GM10248 (cell line): ENCODE results near the gene PTPRF.
"Not testable (repeated sequence)": the region's sequence is repeated elsewhere in the genome, so short reads cannot be mapped to it uniquely, and the experiment has no call there.

Experiments used
- CTCF ChIA-PET: fragments of 300-600 bp; sonication (Branson Sonifier 250); formaldehyde crosslinking; extraction: SDS; loops from one replicate; lab custom pipeline; 2021; ENCODE audit warnings: antibody characterized with exemption; lab: Yijun Ruan, JAX
- POLR2A ChIA-PET: fragments of 350-650 bp; sonication (Branson Sonifier 250); formaldehyde crosslinking; extraction: SDS; loops from one replicate; lab custom pipeline; 2020; ENCODE audit warnings: antibody characterized with exemption; lab: Yijun Ruan, JAX
- DNase-seq: peaks from one replicate; pipeline ENCODE4 v3.0.0; 2012; ENCODE audit errors: extremely low spot score
- CTCF ChIP-seq: IDR thresholded peaks from 2 replicates; pipeline ENCODE4 v1.5.1; 2012; ENCODE audit warnings: mild to moderate bottlenecking, low read depth; ENCODE audit errors: extremely low read depth, missing control alignments, control extremely low read depth

Gene PTPRF

GRCh38 chr1:43492826-43493225 is 37.9 kb upstream of the PTPRF start:
- TF ChIP-seq CTCF, result no peak
- DNase-seq, result no peak
- ChIA-PET POLR2A (no interaction called here), CTCF (interaction anchor here (1.0 kb wide), 1 partner anchor 19 kb away, joined by 4 read pairs; no protein-coding TSS in a partner anchor)

- no peak for TF ChIP-seq CTCF
- ChIA-PET POLR2A (no interaction called here), CTCF (no interaction called here)
- DNase-seq, result no peak
These were observed 36.8 kb upstream of the PTPRF start for GRCh38 chr1:43493661-43494450.

- no peak for DNase-seq
- ChIA-PET POLR2A (no interaction called here), CTCF (interaction anchor here (0.6 kb wide), 1 partner anchor 16 kb away, joined by 3 read pairs; no protein-coding TSS in a partner anchor)
- TF ChIP-seq CTCF, result no peak
These were observed 35.5 kb upstream of the PTPRF start for GRCh38 chr1:43495204-43495603.

GRCh38 chr1:43499898-43500297 is 30.8 kb upstream of the PTPRF start:
- POLR2A ChIA-PET, result no interaction called here
- no peak for TF ChIP-seq CTCF
- CTCF ChIA-PET, result interaction anchor here (0.7 to 1.1 kb wide), 2 partner anchors 211 to 435 kb away, joined by 3 to 5 read pairs; no protein-coding TSS in a partner anchor
- no peak for DNase-seq

- DNase-seq, POLR2A ChIA-PET, CTCF ChIA-PET: not testable (repeated sequence)
These were observed 28.9 kb upstream of the PTPRF start for GRCh38 chr1:43501806-43502205.

GRCh38 chr1:43503534-43503933 is 27.1 kb upstream of the PTPRF start:
- no peak for TF ChIP-seq CTCF
- POLR2A ChIA-PET, result no interaction called here
- DNase-seq, result no peak
- CTCF ChIA-PET, result no interaction called here

- no peak for TF ChIP-seq CTCF
- ChIA-PET POLR2A (no interaction called here), CTCF (interaction anchor here (0.8 kb wide), 1 partner anchor 9 kb away, joined by 3 read pairs; no protein-coding TSS in a partner anchor)
- DNase-seq, result no peak
These were observed 25.5 kb upstream of the PTPRF start for GRCh38 chr1:43505077-43505780.
